ENCODE results near the gene CABP1.

DNA sequence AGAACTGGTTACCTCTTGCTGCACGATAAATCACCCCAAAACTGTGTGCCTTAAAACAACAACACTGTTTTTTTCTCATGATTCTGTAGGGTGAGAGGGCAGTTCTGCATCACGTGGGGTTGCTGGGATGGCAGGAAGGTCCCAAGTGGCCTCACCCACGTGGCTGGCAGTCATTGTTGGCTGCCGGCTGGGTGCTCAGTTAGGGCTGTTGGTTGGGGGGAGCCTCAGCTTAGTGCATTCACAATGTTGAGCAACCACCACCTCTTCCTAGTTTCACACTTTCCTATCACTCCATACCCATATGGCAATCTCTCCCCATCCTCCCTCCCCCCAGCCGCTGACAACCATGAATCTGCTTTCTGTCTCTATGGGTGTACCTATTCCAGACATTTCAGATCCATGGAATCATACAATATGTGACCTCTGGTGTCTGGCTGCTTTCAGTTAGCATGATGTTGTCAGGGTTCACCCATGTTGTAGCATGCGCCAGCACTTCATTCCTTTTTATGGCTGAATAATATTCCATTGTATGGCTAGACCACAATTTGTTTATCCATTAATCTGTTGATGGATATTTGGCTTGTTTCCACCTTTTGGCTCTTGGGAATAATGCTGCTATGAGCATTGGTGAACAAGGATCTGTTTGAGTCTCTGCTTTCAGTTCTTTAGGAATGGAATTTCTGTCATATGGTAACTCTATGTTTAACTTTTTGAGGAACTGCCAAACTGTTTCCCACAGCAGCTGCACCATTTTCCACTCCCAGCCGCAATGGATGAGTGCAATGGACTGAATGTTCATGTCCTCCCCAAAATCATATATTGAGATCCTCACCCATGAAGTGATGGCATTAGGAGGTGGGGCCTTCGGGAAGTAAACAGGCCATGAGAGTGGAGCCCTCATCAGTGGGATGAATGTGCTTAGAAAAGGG lies 48.0 kb upstream of the CABP1 start:
- TF ChIP-seq EZH2phosphoT487 (IDR thresholded peaks at IDR 0.05; ENCODE audit: unreplicated experiment) (no peak), POLR2AphosphoS5 (IDR thresholded peaks at IDR 0.05; ENCODE audit: low read depth) (no peak), EZH2 (IDR thresholded peaks at IDR 0.05; ENCODE audit: low read depth, unreplicated experiment) (no peak), CREB1 (CRISPR knock-in tag; IDR thresholded peaks at IDR 0.05; ENCODE audit: low read depth) (no peak), JUNB (IDR thresholded peaks at IDR 0.05; ENCODE audit: unreplicated experiment) (no peak)
- TF ChIP-seq, protein P1, sequence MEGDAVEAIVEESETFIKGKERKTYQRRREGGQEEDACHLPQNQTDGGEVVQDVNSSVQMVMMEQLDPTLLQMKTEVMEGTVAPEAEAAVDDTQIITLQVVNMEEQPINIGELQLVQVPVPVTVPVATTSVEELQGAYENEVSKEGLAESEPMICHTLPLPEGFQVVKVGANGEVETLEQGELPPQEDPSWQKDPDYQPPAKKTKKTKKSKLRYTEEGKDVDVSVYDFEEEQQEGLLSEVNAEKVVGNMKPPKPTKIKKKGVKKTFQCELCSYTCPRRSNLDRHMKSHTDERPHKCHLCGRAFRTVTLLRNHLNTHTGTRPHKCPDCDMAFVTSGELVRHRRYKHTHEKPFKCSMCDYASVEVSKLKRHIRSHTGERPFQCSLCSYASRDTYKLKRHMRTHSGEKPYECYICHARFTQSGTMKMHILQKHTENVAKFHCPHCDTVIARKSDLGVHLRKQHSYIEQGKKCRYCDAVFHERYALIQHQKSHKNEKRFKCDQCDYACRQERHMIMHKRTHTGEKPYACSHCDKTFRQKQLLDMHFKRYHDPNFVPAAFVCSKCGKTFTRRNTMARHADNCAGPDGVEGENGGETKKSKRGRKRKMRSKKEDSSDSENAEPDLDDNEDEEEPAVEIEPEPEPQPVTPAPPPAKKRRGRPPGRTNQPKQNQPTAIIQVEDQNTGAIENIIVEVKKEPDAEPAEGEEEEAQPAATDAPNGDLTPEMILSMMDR (conservative IDR thresholded peaks at IDR 0.05; ENCODE audit: low read depth in 2 of 2): no peak
- TF ChIP-seq, protein P2, sequence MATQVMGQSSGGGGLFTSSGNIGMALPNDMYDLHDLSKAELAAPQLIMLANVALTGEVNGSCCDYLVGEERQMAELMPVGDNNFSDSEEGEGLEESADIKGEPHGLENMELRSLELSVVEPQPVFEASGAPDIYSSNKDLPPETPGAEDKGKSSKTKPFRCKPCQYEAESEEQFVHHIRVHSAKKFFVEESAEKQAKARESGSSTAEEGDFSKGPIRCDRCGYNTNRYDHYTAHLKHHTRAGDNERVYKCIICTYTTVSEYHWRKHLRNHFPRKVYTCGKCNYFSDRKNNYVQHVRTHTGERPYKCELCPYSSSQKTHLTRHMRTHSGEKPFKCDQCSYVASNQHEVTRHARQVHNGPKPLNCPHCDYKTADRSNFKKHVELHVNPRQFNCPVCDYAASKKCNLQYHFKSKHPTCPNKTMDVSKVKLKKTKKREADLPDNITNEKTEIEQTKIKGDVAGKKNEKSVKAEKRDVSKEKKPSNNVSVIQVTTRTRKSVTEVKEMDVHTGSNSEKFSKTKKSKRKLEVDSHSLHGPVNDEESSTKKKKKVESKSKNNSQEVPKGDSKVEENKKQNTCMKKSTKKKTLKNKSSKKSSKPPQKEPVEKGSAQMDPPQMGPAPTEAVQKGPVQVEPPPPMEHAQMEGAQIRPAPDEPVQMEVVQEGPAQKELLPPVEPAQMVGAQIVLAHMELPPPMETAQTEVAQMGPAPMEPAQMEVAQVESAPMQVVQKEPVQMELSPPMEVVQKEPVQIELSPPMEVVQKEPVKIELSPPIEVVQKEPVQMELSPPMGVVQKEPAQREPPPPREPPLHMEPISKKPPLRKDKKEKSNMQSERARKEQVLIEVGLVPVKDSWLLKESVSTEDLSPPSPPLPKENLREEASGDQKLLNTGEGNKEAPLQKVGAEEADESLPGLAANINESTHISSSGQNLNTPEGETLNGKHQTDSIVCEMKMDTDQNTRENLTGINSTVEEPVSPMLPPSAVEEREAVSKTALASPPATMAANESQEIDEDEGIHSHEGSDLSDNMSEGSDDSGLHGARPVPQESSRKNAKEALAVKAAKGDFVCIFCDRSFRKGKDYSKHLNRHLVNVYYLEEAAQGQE (IDR thresholded peaks at IDR 0.05; ENCODE audit: unreplicated experiment): no peak

Data from GM23338 (cell line).